ENCODE data around the gene TEKT1. TPM values are rescaled to one million over a fixed set of nuclear protein-coding genes. Genes with fewer than 3 reads are reported as not detected.

TEKT1 gene
- total RNA-seq, 6 donors from 2014 or later: 0.54 to 25.6 (median 4.6) TPM

GRCh38 chr17:6787081-6787693 lies 44.3 kb downstream of the TEKT1 start:
- DNase-seq: no peak
- H3K27ac ChIP-seq: no peak overlapping the region
- no peak overlapping the region for H3K4me3 ChIP-seq
- no peak for ATAC-seq (ENCODE audit: low FRiP score in 2 of 2)
- no peak for TF ChIP-seq EP300 (IDR thresholded peaks at IDR 0.05)
- no peak for TF ChIP-seq POLR2A (IDR thresholded peaks at IDR 0.05)
- no peak for TF ChIP-seq POLR2AphosphoS5 (IDR thresholded peaks at IDR 0.05)
- no peak for TF ChIP-seq CTCF (IDR thresholded peaks at IDR 0.05)
- 37% methylated on average over 10 of the region's 10 CpGs for WGBS, 2 donors
- H3K4me1 ChIP-seq: no peaks in the 10 kb centered on the region
- no peaks in the 10 kb centered on the region for H3K27me3 ChIP-seq
- H3K9me3 ChIP-seq: no peaks in the 10 kb centered on the region
- H3K36me3 ChIP-seq: no peaks in the 10 kb centered on the region

- DNase-seq (no peak), ATAC-seq (ENCODE audit: low FRiP score in 2 of 2) (no peak)
- H3K36me3 ChIP-seq: no peaks in the 10 kb centered on the region
- WGBS, 2 donors: 54 to 63% methylated on average over 8 of the region's 8 CpGs
- no peaks in the 10 kb centered on the region for H3K4me1 ChIP-seq
- no peaks in the 10 kb centered on the region for H3K27me3 ChIP-seq
- no peak overlapping the region for H3K27ac ChIP-seq
- no peak overlapping the region for H3K4me3 ChIP-seq
- no peak for TF ChIP-seq POLR2A (IDR thresholded peaks at IDR 0.05)
- TF ChIP-seq EP300 (IDR thresholded peaks at IDR 0.05): no peak
- no peak for TF ChIP-seq POLR2AphosphoS5 (IDR thresholded peaks at IDR 0.05)
- TF ChIP-seq CTCF (IDR thresholded peaks at IDR 0.05): no peak
- H3K9me3 ChIP-seq: no peaks in the 10 kb centered on the region
These were observed 44.9 kb downstream of the TEKT1 start for GRCh38 chr17:6786618-6787017.

GRCh38 chr17:6782244-6782643 lies 49.3 kb downstream of the TEKT1 start:
- H3K36me3 ChIP-seq: no peaks in the 10 kb centered on the region
- 80 to 90% methylated on average over 4 of the region's 4 CpGs for WGBS, 2 donors
- H3K27me3 ChIP-seq: no peaks in the 10 kb centered on the region
- TF ChIP-seq POLR2AphosphoS5 (IDR thresholded peaks at IDR 0.05) (no peak), CTCF (IDR thresholded peaks at IDR 0.05) (no peak), EP300 (IDR thresholded peaks at IDR 0.05) (no peak), POLR2A (IDR thresholded peaks at IDR 0.05) (no peak)
- DNase-seq (no peak), ATAC-seq (ENCODE audit: low FRiP score in 2 of 2) (no peak)
- H3K27ac ChIP-seq: no peak overlapping the region
- H3K4me3 ChIP-seq: no peak overlapping the region
- no peaks in the 10 kb centered on the region for H3K9me3 ChIP-seq
- H3K4me1 ChIP-seq: no peaks in the 10 kb centered on the region

GRCh38 chr17:6780886-6781285 lies 50.6 kb downstream of the TEKT1 start:
- no peaks in the 10 kb centered on the region for H3K36me3 ChIP-seq
- peaks cover 0 to 5% (median 1%) of the 10 kb centered on the region in 4 donors for H3K4me1 ChIP-seq
- no peak for TF ChIP-seq CTCF (IDR thresholded peaks at IDR 0.05)
- TF ChIP-seq POLR2A (IDR thresholded peaks at IDR 0.05): no peak
- no peak for TF ChIP-seq EP300 (IDR thresholded peaks at IDR 0.05)
- TF ChIP-seq POLR2AphosphoS5 (IDR thresholded peaks at IDR 0.05): no peak
- H3K27ac ChIP-seq: no peak overlapping the region
- ATAC-seq (ENCODE audit: low FRiP score in 2 of 2): no peak
- H3K9me3 ChIP-seq: no peaks in the 10 kb centered on the region
- 74 to 82% methylated on average over 2 to 3 of the region's 3 CpGs for WGBS, 2 donors
- peaks cover 0 to 3% (median 0%) of the 10 kb centered on the region in 4 donors for H3K27me3 ChIP-seq
- no peak for DNase-seq
- H3K4me3 ChIP-seq: no peak overlapping the region

- ATAC-seq (ENCODE audit: low FRiP score in 2 of 2): no peak
- no peak for DNase-seq
- Histone ChIP-seq H3K9me3 (peaks cover 0 to 5% (median 2%) of the 10 kb centered on the region in 4 donors), H3K36me3 (no peaks in the 10 kb centered on the region), H3K27me3 (peaks cover 0 to 6% (median 0%) of the 10 kb centered on the region in 4 donors), H3K27ac (no peak overlapping the region), H3K4me1 (peaks cover 0 to 11% (median 2%) of the 10 kb centered on the region in 4 donors), H3K4me3 (no peak overlapping the region)
- TF ChIP-seq POLR2AphosphoS5 (IDR thresholded peaks at IDR 0.05) (no peak), EP300 (IDR thresholded peaks at IDR 0.05) (no peak), CTCF (IDR thresholded peaks at IDR 0.05) (no peak)
- WGBS, 2 donors: 77 to 82% methylated on average over 7 to 8 of the region's 8 CpGs
These were observed 51.5 kb downstream of the TEKT1 start for GRCh38 chr17:6780001-6780400.
